T-helper 9 cell (primary cell): Measurements from ENCODE around the gene CCT5.
"Not testable (repeated sequence)": the region's sequence is repeated elsewhere in the genome, so short reads cannot be mapped to it uniquely, and the experiment has no call there.

Source experiments
- DNase-seq: peaks from one replicate; pipeline ENCODE4 v3.0.0-alpha.2; 2020

CCT5 gene

GRCh38 chr5:10277773-10278630, 27.9 kb downstream of the CCT5 start:
- DNase-seq, result no peak

- no peak for DNase-seq
Observed at GRCh38 chr5:10278658-10279279, 28.7 kb downstream of the CCT5 start.

GRCh38 chr5:10279328-10279727, 29.2 kb downstream of the CCT5 start:
- DNase-seq, result no peak

GRCh38 chr5:10279925-10280720, 30.0 kb downstream of the CCT5 start:
- no peak for DNase-seq

DNA sequence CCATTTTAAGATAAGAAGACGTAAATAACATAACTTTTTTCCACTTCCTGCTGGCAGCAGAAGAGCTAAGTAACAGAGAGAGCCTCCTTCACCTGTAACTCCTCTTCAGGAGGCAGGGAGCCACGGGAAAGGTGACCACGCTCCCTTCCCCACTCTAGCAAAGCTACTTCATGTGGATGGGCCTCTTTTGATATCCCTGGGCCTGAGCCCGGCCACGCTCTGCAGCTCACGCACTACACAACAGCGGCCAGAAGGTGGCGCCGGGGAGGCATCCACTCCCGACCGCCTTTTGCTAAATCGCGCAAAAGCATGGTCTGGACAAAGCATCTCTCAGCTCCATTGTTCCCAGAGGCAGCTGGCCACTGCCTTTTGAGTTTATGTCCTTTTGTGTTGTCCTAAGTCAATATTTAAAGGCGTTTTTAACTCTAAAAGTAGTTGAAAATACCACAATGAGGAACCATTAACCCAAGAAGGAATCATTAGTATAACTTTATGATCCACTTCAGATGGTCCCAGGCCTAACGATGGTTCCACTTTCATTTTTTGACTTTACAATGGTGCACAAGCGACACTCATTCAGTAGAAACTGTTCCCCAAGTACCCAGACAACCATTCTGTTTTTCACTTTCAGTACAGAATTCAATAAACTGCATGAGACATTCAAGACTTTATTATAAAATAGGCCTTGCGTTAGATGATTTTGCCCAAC, 34.0 kb downstream of the CCT5 start:
- peak; percentile 72 for DNase-seq

DNA sequence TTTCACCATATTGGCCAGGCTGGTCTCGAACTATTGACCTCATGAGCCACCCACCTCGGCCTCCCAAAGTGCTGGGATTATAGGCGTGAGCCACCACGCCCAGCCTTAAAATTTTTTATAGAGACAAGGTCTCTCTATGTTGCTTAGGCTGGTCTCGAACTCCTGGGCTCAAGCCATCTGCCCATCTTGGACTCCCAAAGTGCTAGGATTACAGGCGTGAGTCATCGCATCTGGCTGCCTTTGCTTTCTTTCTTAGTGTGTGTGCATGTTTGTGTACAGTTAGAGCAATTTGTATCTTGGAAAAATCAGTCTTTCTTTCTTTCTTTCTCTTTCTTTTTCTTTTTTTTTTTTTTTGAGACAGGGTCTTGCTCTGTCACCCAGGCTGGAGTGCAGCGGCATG, 35.3 kb downstream of the CCT5 start:
- DNase-seq, result not testable (repeated sequence)

GRCh38 chr5:10286162-10286861, 36.2 kb downstream of the CCT5 start:
- DNase-seq, result no peak

DNA sequence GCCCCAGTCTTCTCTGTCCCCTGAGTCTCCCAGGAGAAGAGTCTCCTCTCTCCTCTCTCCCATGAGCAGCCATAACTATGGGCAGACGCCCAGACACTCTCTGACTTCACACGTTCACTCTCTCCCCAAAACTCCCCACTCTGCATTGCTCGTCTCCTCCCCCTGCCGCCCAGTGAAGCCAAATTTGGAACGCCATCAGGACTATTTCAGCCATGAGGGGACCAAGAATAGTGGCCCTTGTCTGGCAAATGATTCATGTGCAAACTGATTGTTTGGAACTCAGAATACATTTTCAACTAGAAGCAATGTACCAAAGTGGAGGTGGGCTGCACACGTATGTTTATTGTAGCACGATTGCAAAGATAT, 36.8 kb downstream of the CCT5 start:
- DNase-seq, result no peak

- peak; percentile 24 for DNase-seq
Observed at GRCh38 chr5:10288592-10289219, 38.6 kb downstream of the CCT5 start.

GRCh38 chr5:10289353-10289752, 39.3 kb downstream of the CCT5 start:
- no peak for DNase-seq

DNA sequence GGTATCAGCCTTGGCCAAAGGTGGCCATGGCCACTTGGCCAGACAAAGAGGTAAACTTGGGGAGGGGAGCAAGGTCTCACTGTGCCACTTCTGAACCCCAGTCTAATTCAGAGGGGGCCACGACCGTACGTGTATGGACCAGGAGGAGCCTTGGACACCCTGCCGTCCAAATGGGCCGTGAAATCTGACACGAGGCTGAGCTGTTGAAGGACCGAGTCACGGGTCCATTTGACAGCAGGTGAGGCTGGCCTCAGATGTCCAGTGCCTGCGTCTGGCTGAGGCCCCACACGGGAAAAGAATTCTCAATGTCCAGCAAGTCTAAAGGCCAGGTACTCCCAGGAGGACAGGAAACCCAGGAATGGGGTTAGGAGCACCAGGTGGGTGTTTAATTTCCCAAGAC, 39.9 kb downstream of the CCT5 start:
- DNase-seq, result no peak

GRCh38 chr5:10290438-10290837, 40.4 kb downstream of the CCT5 start:
- DNase-seq, result no peak

GRCh38 chr5:10291692-10292339, 41.7 kb downstream of the CCT5 start:
- no peak for DNase-seq

GRCh38 chr5:10293907-10294662, 44.0 kb downstream of the CCT5 start:
- no peak for DNase-seq

DNA sequence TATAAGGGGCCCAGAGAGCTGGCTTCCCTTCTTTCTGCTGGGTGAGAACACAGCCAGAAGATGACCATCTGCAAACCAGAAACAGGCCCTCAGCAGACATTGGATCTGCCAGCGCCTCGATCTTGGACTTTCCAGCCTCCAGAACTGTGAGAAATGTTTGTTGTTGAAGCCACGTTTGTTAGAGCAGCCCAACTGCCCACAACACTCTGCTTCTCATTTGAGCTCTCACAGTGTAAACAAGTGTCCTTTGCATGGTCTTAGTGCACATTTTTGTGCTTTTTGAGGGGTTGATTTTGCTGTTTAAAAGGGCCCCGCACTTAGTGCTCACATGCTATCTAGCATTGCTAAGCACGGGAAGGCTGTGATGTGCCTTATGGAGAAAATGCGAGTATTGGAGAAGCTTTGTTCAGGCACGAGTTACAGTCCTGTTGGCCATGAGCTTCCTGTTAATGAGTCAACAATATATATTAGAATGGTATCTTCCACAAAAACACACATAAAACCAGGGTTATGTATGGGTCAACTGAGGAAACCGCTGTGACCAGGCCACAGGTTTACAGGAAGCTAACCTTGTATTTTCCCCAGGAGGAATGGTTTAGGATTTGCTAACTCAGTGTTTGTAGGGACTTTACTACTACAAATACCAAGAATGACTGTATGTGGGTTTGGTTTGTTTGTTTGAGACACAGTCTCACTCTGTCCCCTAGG, 45.7 kb downstream of the CCT5 start:
- no peak for DNase-seq

DNA sequence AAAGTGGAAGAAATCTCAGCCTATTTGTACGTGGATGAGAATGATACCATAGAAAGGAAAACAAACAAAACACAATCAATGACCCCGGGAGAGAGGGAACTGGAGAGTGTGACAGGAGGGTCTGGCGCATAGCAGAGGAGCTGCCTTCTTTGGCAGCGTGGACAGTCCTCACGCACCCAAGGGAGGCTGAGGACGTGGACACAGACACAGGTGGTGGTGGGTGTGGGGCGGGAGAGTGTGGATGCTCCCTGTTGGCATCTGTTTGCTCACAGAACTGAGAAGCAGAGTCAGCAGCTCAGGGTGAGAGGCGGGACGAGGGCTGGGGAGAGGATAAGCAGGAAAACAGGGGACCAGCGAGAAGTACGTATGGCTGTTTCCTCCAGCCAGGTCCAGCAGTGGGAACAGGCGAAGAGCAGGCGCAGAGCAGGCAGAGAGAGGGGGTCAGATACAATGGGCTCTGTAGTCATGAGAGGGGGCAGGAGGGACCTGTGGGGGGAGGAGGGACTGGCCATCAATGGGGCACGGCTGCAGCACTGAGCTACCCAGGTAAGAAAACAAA, 47.6 kb downstream of the CCT5 start:
- DNase-seq, result no peak

GRCh38 chr5:10300246-10300645, 50.2 kb downstream of the CCT5 start:
- no peak for DNase-seq

GRCh38 chr5:10301266-10301665, 51.2 kb downstream of the CCT5 start:
- no peak for DNase-seq

DNA sequence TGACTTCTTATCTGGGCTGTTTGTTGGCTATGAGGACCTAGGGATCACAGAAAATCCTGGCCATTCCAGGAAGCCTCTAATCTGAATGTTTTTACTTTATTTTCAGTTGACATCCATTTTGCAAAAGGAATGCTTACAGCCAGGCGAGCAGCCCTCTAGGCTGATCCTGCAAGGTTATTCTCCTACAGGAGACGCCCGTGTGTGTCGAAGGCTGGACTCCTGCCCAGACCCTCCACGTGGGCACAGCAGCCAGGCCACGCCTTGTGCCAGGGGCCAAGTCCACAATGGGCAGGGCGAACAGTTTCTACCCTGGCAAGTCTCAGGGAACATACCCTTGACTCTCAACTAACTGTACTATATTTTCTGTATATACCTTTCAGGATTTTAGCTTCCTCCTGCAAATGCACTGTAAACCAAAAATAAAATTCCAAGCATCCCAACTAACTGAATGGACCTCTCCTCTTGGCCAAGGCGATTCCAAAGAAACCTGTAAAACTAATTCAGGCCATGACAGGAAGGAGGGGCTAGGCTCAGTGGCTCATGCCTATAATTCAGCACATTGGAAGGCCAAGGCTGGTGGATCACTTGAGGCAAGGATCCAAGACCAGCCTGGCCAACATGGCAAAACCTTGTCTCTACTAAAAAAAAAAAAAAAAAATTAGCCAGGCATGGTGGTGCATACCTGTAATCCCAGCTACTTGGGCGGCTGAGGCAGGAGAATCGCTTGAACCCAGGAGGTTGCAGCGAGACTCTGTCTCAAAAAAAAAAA, 51.9 kb downstream of the CCT5 start:
- no peak for DNase-seq
